ENCODE results near the gene TOMT.

DNA sequence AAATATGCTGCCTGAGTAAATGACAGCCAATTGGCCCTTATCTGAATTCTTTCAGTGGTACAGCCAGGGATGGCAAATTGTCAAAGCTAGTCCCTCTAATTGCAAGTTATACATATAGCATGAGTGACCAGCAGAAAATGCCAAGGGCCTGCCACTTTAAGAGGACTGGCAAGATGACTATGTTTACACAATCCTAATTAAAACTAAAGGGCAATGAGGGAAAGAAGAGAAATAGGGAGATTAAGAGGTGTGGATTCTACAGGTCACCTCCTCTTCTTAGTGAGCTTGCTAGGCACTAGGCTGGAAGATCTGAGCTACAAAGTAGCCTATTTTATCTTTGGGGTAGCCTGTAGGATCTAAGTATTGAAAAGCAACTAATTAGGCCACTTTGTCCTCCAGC is 38.9 kb upstream of the TOMT start:
- TF ChIP-seq POLR2A (IDR thresholded peaks at IDR 0.05; ENCODE audit: low read depth, low read length), result no peak
- TF ChIP-seq POLR2AphosphoS5 (IDR thresholded peaks at IDR 0.05; ENCODE audit: low read depth, low read length), result no peak

Data from GM12892 (cell line).